Measurements from ENCODE around the gene PRUNE2. TPM values are rescaled to one million over a fixed set of nuclear protein-coding genes. Genes with fewer than 3 reads are reported as not detected.
"Not testable (repeated sequence)": the region's sequence is repeated elsewhere in the genome, so short reads cannot be mapped to it uniquely, and the experiment has no call there.

Gene PRUNE2
- total RNA-seq: 10 to 100 TPM in 2 of 3 donors, 1 to 10 TPM in 1; 4.6 to 14.7 (median 12.0) TPM

DNA sequence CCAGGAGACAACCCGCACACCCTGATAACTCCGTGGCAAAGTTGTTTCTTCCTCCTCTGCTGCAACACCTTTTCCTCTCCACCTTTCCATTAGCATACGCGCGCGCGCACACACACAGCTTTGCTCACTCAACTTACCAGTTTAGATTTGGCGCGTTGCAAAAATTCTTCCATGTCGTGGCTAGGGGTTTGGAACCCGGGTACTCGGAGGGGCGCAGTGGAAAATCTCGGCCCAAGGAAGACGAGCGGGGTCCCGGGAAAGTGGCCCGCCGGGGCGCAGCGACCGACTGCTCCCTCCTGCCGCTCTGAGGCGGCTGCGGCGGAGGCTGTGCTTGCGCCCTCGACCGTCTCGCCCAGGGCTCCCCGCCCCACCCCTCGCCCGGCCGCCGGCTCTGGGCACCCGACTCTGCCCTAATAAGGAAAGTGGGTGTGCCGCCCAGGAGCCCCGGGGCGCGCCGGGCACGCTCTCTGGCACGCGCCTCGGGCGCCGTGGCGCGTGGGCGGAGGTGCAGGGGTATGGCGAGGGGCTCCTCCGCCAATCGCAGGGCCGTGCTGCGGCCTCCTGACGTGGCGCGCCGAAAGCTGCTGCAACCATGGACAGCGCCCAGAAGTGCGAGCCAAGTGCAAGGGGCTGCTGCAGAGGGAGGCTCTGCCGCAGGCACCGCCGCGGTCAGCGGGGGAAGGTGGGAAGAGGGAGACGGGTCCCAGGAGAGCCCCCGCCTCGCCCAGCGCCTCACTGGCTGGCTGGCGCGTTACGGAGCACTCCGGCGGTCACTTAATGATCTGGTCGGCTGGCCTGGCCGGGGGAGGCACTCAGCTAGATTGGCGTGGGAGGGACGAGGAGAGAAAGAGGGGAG lies at the start of gene PRUNE2:
Gene PRUNE2 (minus strand): TSS at position 324 of the 856 bp plus-strand sequence. CDS start 151 bp downstream, at position 173.
- intact Hi-C loops (cut with DNase I; ENCODE audit: low total_unique reads): no loop called here
- Histone ChIP-seq H3K9me3 (no peaks in the 10 kb centered on the region), H3K4me1 (peaks cover 4 to 12% of the 10 kb centered on the region in 2 donors), H3K4me3 (peak within 1 kb of the TSS; percentile 47 to 66 (median 50)), H3K27me3 (peaks cover 0 to 5% of the 10 kb centered on the region in 2 donors), H3K36me3 (no peaks in the 10 kb centered on the region), H3K27ac (no peak within 1 kb of the TSS)
- peak; percentile 20 to 52 for DNase-seq (ENCODE audit: low spot score in 2 of 2)
- TF ChIP-seq, protein P1, sequence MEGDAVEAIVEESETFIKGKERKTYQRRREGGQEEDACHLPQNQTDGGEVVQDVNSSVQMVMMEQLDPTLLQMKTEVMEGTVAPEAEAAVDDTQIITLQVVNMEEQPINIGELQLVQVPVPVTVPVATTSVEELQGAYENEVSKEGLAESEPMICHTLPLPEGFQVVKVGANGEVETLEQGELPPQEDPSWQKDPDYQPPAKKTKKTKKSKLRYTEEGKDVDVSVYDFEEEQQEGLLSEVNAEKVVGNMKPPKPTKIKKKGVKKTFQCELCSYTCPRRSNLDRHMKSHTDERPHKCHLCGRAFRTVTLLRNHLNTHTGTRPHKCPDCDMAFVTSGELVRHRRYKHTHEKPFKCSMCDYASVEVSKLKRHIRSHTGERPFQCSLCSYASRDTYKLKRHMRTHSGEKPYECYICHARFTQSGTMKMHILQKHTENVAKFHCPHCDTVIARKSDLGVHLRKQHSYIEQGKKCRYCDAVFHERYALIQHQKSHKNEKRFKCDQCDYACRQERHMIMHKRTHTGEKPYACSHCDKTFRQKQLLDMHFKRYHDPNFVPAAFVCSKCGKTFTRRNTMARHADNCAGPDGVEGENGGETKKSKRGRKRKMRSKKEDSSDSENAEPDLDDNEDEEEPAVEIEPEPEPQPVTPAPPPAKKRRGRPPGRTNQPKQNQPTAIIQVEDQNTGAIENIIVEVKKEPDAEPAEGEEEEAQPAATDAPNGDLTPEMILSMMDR (IDR thresholded peaks at IDR 0.05): no peak

- H3K9me3 ChIP-seq; H3K4me1 ChIP-seq; H3K27ac ChIP-seq; intact Hi-C loops (cut with DNase I; ENCODE audit: low total_unique reads); H3K4me3 ChIP-seq; DNase-seq (ENCODE audit: low spot score in 2 of 2); H3K36me3 ChIP-seq; H3K27me3 ChIP-seq: not testable (repeated sequence)
Observed at GRCh38 chr9:76955406-76955805, 49.5 kb upstream of the PRUNE2 start.

- H3K36me3 ChIP-seq: no peaks in the 10 kb centered on the region
Observed at GRCh38 chr9:76949865-76950264, 44.0 kb upstream of the PRUNE2 start.

DNA sequence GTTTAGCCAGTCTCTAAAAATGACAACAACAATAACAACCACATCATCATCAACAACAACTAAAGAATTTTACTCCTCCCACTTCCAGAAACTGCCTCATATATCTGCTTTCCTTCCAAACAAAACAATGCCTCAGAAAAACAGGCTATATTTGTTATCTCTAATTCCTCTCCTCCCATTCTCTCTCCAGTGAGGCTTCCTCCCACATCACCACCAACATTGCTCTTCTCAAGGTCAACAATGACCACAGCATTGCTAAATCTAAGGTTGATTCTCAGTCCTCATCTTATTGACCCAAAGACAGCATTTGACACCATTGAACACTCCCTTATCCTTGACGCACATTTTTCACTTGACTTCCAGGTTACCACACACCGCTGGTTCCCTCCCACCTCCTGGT lies 38.1 kb upstream of the PRUNE2 start:
- no peaks in the 10 kb centered on the region for H3K27me3 ChIP-seq
- H3K4me1 ChIP-seq: no peaks in the 10 kb centered on the region
- intact Hi-C loops (cut with DNase I; ENCODE audit: low total_unique reads): loop anchor here (2.0 kb wide), 1 partner anchor 77 kb away; no protein-coding TSS in a partner anchor
- no peaks in the 10 kb centered on the region for H3K9me3 ChIP-seq
- no peak for DNase-seq (ENCODE audit: low spot score in 2 of 2)
- H3K4me3 ChIP-seq: no peak overlapping the region
- TF ChIP-seq POLR2AphosphoS5 (IDR thresholded peaks at IDR 0.05): no peak
- TF ChIP-seq, protein P1 (IDR thresholded peaks at IDR 0.05): no peak
- TF ChIP-seq POLR2A (IDR thresholded peaks at IDR 0.05): no peak
- H3K27ac ChIP-seq: no peak overlapping the region
- H3K36me3 ChIP-seq: no peaks in the 10 kb centered on the region

More at GRCh38 chr9:76949865-76950264, 44.0 kb upstream of the PRUNE2 start:
- TF ChIP-seq POLR2AphosphoS5 (IDR thresholded peaks at IDR 0.05): no peak
- no peaks in the 10 kb centered on the region for H3K27me3 ChIP-seq
- no peak overlapping the region for H3K27ac ChIP-seq
- no peak for DNase-seq (ENCODE audit: low spot score in 2 of 2)
- intact Hi-C loops (cut with DNase I; ENCODE audit: low total_unique reads): no loop called here
- H3K4me3 ChIP-seq: no peak overlapping the region
- H3K9me3 ChIP-seq: no peaks in the 10 kb centered on the region
- H3K4me1 ChIP-seq: no peaks in the 10 kb centered on the region

- Histone ChIP-seq H3K4me3 (no peak overlapping the region), H3K27ac (no peak overlapping the region), H3K36me3 (no peaks in the 10 kb centered on the region), H3K4me1 (no peaks in the 10 kb centered on the region), H3K9me3 (no peaks in the 10 kb centered on the region), H3K27me3 (no peaks in the 10 kb centered on the region)
- TF ChIP-seq POLR2A (IDR thresholded peaks at IDR 0.05) (no peak), POLR2AphosphoS5 (IDR thresholded peaks at IDR 0.05) (no peak)
- TF ChIP-seq, protein P1 (IDR thresholded peaks at IDR 0.05): no peak
- no peak for DNase-seq (ENCODE audit: low spot score in 2 of 2)
- intact Hi-C loops (cut with DNase I; ENCODE audit: low total_unique reads): no loop called here
Observed at GRCh38 chr9:76943054-76943453, 37.1 kb upstream of the PRUNE2 start.

DNA sequence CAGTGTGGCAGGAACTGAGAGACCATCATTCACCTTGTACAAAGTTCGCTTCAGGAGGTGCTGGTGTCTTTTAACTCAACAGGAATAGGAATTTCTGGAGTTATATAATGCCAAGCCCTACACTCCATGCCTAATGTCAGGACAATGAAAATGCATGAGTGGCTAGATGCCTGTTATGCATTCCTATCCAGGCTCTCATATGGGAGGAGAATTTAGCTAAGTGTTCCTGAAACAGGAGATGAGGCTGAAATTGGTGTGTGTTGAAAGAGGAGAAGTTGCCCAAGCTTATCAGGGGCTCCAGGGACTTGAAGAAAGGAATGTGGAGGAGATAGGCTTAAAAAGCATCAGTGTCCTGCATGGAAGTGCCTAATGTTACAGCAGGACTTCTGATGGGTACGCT lies 26.8 kb upstream of the PRUNE2 start:
- H3K9me3 ChIP-seq: no peaks in the 10 kb centered on the region
- intact Hi-C loops (cut with DNase I; ENCODE audit: low total_unique reads): no loop called here
- no peak overlapping the region for H3K27ac ChIP-seq
- no peaks in the 10 kb centered on the region for H3K4me1 ChIP-seq
- no peaks in the 10 kb centered on the region for H3K36me3 ChIP-seq
- H3K27me3 ChIP-seq: no peaks in the 10 kb centered on the region
- DNase-seq (ENCODE audit: low spot score in 2 of 2): no peak
- no peak overlapping the region for H3K4me3 ChIP-seq
- TF ChIP-seq POLR2AphosphoS5 (IDR thresholded peaks at IDR 0.05) (no peak), POLR2A (IDR thresholded peaks at IDR 0.05) (no peak)
- TF ChIP-seq, protein P1 (IDR thresholded peaks at IDR 0.05): no peak

Measured in breast epithelium (tissue), 4 donors.